Measurements from ENCODE around the gene TTC39A. TPM values are rescaled to one million over a fixed set of nuclear protein-coding genes. Genes with fewer than 3 reads are reported as not detected.
A peak's percentile ranks its signal among the peaks of the same experiment; 100 is the strongest.

Gene TTC39A
- total and polyA plus RNA-seq, 2 of the 13 experiments (the other 11 are each of a cell fraction or from before 2014, with no cell fraction given) = 0.33 to 1.5 TPM

GRCh38 chr1:51359879-51360278 lies 29.5 kb upstream of the TTC39A start:
- no peaks in the 10 kb centered on the region for H4K20me1 ChIP-seq (ENCODE audit: insufficient read depth, low read length)
- no peak overlapping the region for H3K4me3 ChIP-seq (replicated peaks in 1 of 3; ENCODE audit: insufficient read depth in 1 of 3, low read depth in 2 of 3, low read length in 3 of 3)
- no peak overlapping the region for H2AFZ ChIP-seq (ENCODE audit: low read length)
- intact Hi-C loops (cut with micrococcal nuclease; ENCODE audit: unreplicated experiment) = no loop called here
- H3K79me2 ChIP-seq (ENCODE audit: insufficient read depth, low read length) = no peaks in the 10 kb centered on the region
- H3K9me3 ChIP-seq (ENCODE audit: low read length) = no peaks in the 10 kb centered on the region
- peaks cover 2 to 35% of the 10 kb centered on the region in 2 experiments; a peak in 4 of 5 replicates for H3K36me3 ChIP-seq (replicated peaks in 1 of 2; ENCODE audit: control insufficient read depth in 1 of 2, insufficient read depth in 2 of 2, low read length in 2 of 2)
- H3K4me1 ChIP-seq (ENCODE audit: insufficient read depth, low read length) = no peaks in the 10 kb centered on the region
- ATAC-seq = no peak
- TF ChIP-seq ZNF644 (CRISPR knock-in tag; IDR thresholded peaks at IDR 0.05; ENCODE audit: low read depth) = no peak
- ChIA-PET CTCF (ENCODE audit: low intra/inter-chr PET ratio, low total read pairs) (no interaction called here), POLR2A (no interaction called here)
- no peak overlapping the region for H3K9ac ChIP-seq (ENCODE audit: insufficient read depth, low read depth, low read length)
- no TSS peak for BruUV-seq (replicated peaks)
- in situ Hi-C loops (cut with HindIII; ENCODE audit: extremely low pct_ligation_motif_present, low pct_unique_long_range_greater_than_20kb) = no loop called here
- no peak overlapping the region for H3K27ac ChIP-seq (ENCODE audit: extremely low read length, insufficient read depth, low read length)
- no peaks in the 10 kb centered on the region for H3K27me3 ChIP-seq (ENCODE audit: control insufficient read depth in 1 of 2, insufficient read depth in 2 of 2, low read length in 2 of 2)
- H3K4me2 ChIP-seq (ENCODE audit: low read depth, low read length) = no peak overlapping the region
- no peak for DNase-seq (ENCODE audit: low spot score)
- 96% methylated on average over 4 of the region's 4 CpGs for WGBS (ENCODE audit: low lambda C conversion rate)
- FAIRE-seq = no peak

GRCh38 chr1:51355382-51355781 lies 25.0 kb upstream of the TTC39A start:
- ATAC-seq = no peak
- TF ChIP-seq HOXD1 (CRISPR knock-in tag; IDR thresholded peaks at IDR 0.05) (no peak), IRF2 (CRISPR knock-in tag; IDR thresholded peaks at IDR 0.05) (no peak), MAFF (IDR thresholded peaks at IDR 0.05; ENCODE audit: low read depth, low read length) (peak; percentile 61; the same call in 1 of the 2 replicates), MAFK (conservative IDR thresholded peaks at IDR 0.05 in 1 of 2, IDR thresholded peaks at IDR 0.05 in 1 of 2; ENCODE audit: low read length in 2 of 2) (peak; percentile 59 to 68)
- peaks cover 2 to 20% of the 10 kb centered on the region in 2 experiments; a peak in 3 of 5 replicates for H3K36me3 ChIP-seq (replicated peaks in 1 of 2; ENCODE audit: control insufficient read depth in 1 of 2, insufficient read depth in 2 of 2, low read length in 2 of 2)
- H3K79me2 ChIP-seq (ENCODE audit: insufficient read depth, low read length) = no peaks in the 10 kb centered on the region
- no TSS peak for BruUV-seq (replicated peaks)
- H2AFZ ChIP-seq (ENCODE audit: low read length) = no peak overlapping the region
- in situ Hi-C loops (cut with HindIII; ENCODE audit: extremely low pct_ligation_motif_present, low pct_unique_long_range_greater_than_20kb) = no loop called here
- POLR2A ChIA-PET = no interaction called here
- H3K9ac ChIP-seq (ENCODE audit: insufficient read depth, low read depth, low read length) = no peak overlapping the region
- H3K27me3 ChIP-seq (ENCODE audit: control insufficient read depth in 1 of 2, insufficient read depth in 2 of 2, low read length in 2 of 2) = no peaks in the 10 kb centered on the region
- H3K27ac ChIP-seq (ENCODE audit: extremely low read length, insufficient read depth, low read length) = no peak overlapping the region
- no peak overlapping the region for H3K4me2 ChIP-seq (ENCODE audit: low read depth, low read length)
- CTCF ChIA-PET (ENCODE audit: low intra/inter-chr PET ratio, low total read pairs) = no interaction called here
- DNase-seq (ENCODE audit: low spot score) = no peak
- H3K9me3 ChIP-seq (ENCODE audit: low read length) = no peaks in the 10 kb centered on the region
- H3K4me3 ChIP-seq (replicated peaks in 1 of 3; ENCODE audit: insufficient read depth in 1 of 3, low read depth in 2 of 3, low read length in 3 of 3) = no peak overlapping the region
- H3K4me1 ChIP-seq (ENCODE audit: insufficient read depth, low read length) = peaks cover 14% of the 10 kb centered on the region
- intact Hi-C loops (cut with micrococcal nuclease; ENCODE audit: unreplicated experiment) = no loop called here
- FAIRE-seq = no peak
- WGBS (ENCODE audit: low lambda C conversion rate) = 100% methylated on average over 1 of the region's 1 CpG
- no peaks in the 10 kb centered on the region for H4K20me1 ChIP-seq (ENCODE audit: insufficient read depth, low read length)
